GM19397 (cell line): ENCODE measurements around the gene LURAP1L.

ENCODE experiments used
- ATAC-seq: cut with Tn5 transposase; IDR thresholded peaks from one replicate; pipeline ENCODE4 v1.9.1; 2021; ENCODE audit warnings: mild to moderate bottlenecking, moderate library complexity; ENCODE audit not compliant: unreplicated experiment

The LURAP1L gene

GRCh38 chr9:12774861-12775678 lies at the start of gene LURAP1L:
Gene LURAP1L, plus strand, starts transcription at chr9:12775020. Its CDS starts 696 bp downstream, at chr9:12775716.
- ATAC-seq = no peak

GRCh38 chr9:12726795-12727194 lies 48.0 kb upstream of the LURAP1L start:
- no peak for ATAC-seq

DNA sequence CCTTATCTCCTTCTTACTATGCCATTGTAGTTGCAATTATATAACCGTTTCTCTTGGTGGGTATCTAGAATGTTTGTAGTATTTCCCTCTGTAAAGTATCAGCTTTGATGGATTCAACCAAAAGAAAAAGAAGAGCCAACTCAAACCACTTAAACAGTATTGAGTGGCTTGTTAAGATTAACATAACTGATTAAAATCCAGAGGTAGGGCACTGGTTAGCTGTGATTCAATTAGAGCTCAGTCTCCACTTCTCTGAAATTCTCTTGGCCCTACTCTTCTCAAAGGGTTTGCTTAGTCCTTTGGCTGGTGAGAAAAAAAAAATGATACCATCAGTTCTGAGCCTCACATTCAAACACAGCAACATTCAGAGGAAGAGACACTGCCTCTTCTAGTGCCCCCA lies 44.6 kb upstream of the LURAP1L start:
- no peak for ATAC-seq

- no peak for ATAC-seq
Measured at GRCh38 chr9:12730927-12731326, 43.9 kb upstream of the LURAP1L start.

DNA sequence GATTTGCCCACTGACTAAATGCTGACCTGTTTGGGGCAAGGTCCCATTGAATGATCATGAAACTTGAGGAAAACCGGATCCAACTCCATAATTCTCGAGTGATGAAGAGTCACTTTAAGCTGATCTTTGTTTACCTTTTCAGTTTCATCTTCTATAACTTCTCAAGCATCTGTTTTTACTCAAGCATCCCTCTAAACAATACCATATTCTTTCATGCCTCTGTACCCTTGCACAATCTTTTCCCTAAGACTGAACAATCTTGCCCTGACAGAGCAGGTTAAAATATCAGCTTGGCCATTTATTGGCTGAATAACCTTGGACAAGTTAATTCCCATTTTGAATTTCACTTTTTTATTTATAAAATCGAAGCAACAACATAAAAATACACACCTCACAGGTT lies 41.8 kb upstream of the LURAP1L start:
- no peak for ATAC-seq

DNA sequence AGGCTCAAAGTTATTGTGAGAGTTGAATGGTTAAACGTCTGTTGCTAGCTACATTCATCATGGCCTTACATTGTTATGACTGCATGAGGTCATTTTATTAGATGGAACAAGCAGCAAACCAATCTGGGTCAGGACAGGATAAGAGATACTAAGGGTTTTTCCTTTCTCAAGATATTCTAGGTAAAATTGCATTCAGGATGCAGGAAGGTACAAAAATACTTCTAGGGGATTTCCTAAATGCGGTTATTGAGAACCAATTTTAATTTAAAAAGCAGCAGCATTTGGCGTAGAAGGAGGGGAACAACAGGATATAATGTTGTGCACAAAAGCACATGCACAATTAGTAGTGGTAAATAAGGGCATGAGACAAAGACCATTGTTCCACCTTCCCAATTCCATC lies 39.2 kb upstream of the LURAP1L start:
- ATAC-seq = no peak

DNA sequence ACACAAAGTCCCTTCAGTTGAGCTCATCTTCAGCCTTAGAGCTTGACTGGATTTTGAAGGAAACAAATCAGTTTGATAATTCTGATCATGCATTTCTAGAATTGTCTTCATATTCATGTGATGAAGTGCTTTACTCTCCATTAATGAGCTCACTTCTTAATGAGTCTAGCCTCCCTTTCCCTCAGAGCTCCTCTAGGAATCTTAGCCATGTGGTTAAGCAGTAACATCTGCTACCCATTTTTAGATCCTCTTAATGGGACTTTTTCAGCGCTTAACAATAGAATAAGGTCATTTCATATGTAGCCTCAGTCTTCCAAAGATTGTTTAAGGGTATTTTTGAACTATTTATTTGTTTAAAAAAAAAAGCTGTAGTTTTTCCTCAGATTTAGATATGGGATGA lies 36.9 kb upstream of the LURAP1L start:
- ATAC-seq = no peak

- ATAC-seq = no peak
Measured at GRCh38 chr9:12739014-12739652, 35.7 kb upstream of the LURAP1L start.

- no peak for ATAC-seq
Measured at GRCh38 chr9:12740845-12741244, 34.0 kb upstream of the LURAP1L start.

DNA sequence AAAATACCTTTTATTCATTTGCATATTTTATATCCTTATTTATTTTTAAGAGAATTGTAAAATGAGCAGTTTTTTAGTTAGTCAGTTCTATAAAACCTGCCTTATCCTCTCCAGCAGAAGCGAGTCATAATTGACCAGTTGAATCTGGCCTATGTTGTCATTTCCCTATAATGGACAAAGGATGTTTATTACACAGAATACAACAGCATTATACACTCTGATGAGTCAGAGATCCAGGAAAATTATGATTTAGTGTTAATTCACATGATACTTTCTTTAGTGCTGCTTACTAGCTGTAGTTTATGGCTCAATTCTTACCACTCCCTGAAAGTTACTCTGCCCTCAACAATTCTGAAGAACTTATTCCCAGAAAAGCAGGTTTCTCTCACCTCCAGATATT lies 26.8 kb upstream of the LURAP1L start:
- no peak for ATAC-seq

DNA sequence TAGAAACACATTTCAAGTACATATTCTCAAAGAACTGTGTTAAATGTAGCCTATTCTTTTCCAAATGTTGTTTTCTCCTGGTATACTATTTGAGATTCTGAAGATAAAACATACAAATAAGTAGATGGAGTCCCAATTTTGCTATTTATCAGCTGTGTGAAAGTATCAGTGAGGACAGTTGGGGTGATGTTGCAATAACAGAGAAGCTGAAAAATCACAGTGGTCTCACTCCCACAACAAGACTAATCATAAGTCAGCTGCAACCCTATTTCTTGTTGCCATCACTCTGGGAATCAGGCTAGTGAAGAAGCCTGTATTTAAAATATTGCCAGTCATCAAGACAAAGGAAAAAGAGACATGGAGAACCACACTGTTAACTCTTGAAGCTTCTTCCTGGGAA lies 25.9 kb upstream of the LURAP1L start:
- no peak for ATAC-seq

GRCh38 chr9:12753931-12754330 lies 20.9 kb upstream of the LURAP1L start:
- no peak for ATAC-seq

DNA sequence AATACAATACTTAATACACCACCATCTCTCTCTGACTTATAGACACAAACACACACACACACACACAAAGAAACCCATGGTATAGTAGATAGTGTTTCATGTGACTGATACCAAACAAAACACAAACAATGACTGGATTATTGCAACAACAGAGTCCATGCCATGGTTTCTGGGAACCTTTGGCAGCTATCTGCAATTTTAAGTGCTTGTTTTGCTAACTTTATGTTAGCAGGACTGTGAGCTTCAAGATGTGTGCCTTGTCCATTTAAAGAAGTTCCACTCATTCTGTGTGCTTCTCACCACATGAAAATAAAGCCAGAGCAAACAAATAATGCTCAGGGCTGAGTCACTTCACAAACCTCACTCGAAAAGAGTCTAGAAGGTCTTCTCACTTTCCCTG lies 15.1 kb upstream of the LURAP1L start:
- no peak for ATAC-seq

DNA sequence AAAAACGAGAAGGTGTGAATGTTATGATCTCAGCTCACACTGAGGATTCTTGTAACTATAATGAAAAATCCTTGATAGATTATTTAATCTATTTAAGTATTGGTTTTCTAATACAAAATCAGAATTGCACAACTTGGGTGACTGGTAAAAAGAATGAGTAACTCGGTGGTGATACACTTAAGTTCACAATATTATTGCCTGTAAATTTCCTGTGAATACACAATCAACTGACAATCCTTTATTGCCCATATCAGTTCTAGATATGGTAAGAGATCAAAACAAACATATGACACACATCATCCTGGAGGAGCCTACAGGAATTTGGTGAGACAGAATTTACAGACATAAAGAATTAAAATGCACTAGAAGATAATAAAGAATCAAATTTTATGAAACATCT lies 14.1 kb upstream of the LURAP1L start:
- no peak for ATAC-seq

GRCh38 chr9:12764150-12764549 lies 10.7 kb upstream of the LURAP1L start:
- no peak for ATAC-seq

- ATAC-seq = no peak
Measured at GRCh38 chr9:12765088-12765798, 9.6 kb upstream of the LURAP1L start.

- ATAC-seq = no peak
Measured at GRCh38 chr9:12766357-12766756, 8.5 kb upstream of the LURAP1L start.

- no peak for ATAC-seq
Measured at GRCh38 chr9:12770261-12770660, 4.6 kb upstream of the LURAP1L start.

GRCh38 chr9:12771891-12772290 lies 2.9 kb upstream of the LURAP1L start:
- no peak for ATAC-seq

DNA sequence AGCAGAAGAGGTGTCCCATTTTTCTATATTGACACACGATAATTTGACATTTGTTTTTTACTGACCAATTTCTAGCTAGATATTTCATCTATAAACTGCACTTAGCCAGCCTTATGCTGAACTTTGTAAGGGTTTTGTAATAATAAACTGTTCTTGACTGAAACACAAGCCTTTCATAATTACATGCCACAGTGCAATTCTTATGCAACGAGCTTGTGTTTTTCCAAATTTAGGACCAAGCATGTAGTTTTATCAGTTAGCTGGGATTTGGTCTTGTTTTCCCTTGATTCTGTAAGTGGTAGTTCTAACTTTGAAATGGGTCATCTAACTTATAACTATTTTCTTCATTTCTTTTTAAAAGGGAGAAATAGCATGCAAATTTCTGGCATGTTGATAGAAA lies 1.3 kb upstream of the LURAP1L start:
- ATAC-seq = no peak

DNA sequence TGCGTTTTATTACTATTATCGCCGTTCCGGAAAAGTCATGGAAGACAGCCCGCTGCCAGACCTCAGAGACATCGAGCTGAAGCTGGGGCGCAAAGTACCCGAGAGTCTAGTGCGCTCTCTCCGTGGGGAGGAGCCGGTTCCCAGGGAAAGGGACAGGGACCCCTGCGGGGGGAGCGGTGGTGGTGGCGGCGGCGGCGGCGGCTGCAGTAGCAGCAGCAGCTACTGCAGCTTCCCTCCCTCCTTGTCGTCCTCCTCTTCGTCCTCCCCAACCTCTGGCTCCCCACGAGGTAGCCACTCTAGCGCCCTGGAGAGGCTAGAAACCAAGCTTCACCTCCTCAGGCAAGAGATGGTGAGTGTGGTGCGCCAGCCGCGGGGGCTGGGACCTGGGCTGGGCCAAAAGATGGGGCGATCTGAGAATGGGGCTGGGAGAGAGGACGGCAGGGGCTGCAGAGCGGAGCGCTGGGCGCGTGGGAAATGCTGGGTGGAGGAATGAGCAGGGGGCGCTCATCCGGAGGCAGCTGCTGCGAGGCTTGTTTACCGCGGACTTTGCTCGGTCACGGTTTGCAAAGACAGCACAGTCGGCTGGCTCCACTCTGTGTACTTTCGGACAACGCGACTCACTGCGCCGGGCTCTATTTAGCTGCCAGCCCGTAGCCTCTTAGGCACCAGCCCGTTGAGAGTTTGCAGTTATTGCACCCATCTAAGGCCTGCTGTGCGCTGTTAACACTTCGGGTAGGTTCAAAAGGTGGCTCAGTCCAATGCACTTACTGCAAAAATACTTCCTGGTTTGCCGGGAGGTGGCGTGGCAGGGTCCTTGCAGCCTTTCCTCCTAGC lies 1.1 kb downstream of the LURAP1L start:
- ATAC-seq = peak; percentile 68
